ENCODE measurements around the gene STOM. TPM values are rescaled to one million over a fixed set of nuclear protein-coding genes. Genes with fewer than 3 reads are reported as not detected.

The STOM gene
- total RNA-seq, 4 donors from 2014 or later, result 293 to 539 (median 457) TPM

GRCh38 chr9:121360601-121361374 lies 9.3 kb downstream of the STOM start:
- no peaks in the 10 kb centered on the region for H3K9me3 ChIP-seq
- peaks cover 65 to 100% (median 66%) of the 10 kb centered on the region in 3 donors for H3K4me1 ChIP-seq
- peak; percentile 53 for ATAC-seq
- TF ChIP-seq EP300 (IDR thresholded peaks at IDR 0.05) (no peak), POLR2AphosphoS5 (IDR thresholded peaks at IDR 0.05) (peak; percentile 60)
- peaks cover 0 to 10% of the 10 kb centered on the region in 2 donors for H3K36me3 ChIP-seq
- peak overlapping the region; percentile 82 to 98 (median 96) for H3K27ac ChIP-seq
- H3K4me3 ChIP-seq, result no peak overlapping the region
- no peaks in the 10 kb centered on the region for H3K27me3 ChIP-seq

- ATAC-seq, result no peak
- Histone ChIP-seq H3K27me3 (no peaks in the 10 kb centered on the region), H3K4me1 (peaks cover 59 to 100% (median 62%) of the 10 kb centered on the region in 3 donors), H3K4me3 (no peak overlapping the region), H3K9me3 (no peaks in the 10 kb centered on the region), H3K36me3 (peaks cover 0 to 21% of the 10 kb centered on the region in 2 donors), H3K27ac (peak overlapping the region; percentile 73 to 98 (median 96))
- no peak for TF ChIP-seq CTCF (IDR thresholded peaks at IDR 0.05)
- TF ChIP-seq POLR2A (IDR thresholded peaks at IDR 0.05), result no peak
- TF ChIP-seq EP300 (IDR thresholded peaks at IDR 0.05), result no peak
- TF ChIP-seq POLR2AphosphoS5 (IDR thresholded peaks at IDR 0.05), result no peak
- 63 to 100% methylated on average over 2 to 3 of the region's 3 CpGs for WGBS, 2 donors (ENCODE audit: low coverage in 1 of 2)
Observed at GRCh38 chr9:121359351-121360294, 10.4 kb downstream of the STOM start.

GRCh38 chr9:121358751-121359150 lies 11.3 kb downstream of the STOM start:
- WGBS, 2 donors (ENCODE audit: low coverage in 1 of 2), result 43 to 55% methylated on average over 2 to 3 of the region's 3 CpGs
- no peak for TF ChIP-seq EP300 (IDR thresholded peaks at IDR 0.05)
- no peak for TF ChIP-seq CTCF (IDR thresholded peaks at IDR 0.05)
- TF ChIP-seq POLR2AphosphoS5 (IDR thresholded peaks at IDR 0.05), result no peak
- no peaks in the 10 kb centered on the region for H3K9me3 ChIP-seq
- H3K36me3 ChIP-seq, result peaks cover under 1 to 30% of the 10 kb centered on the region in 2 donors
- H3K27me3 ChIP-seq, result no peaks in the 10 kb centered on the region
- no peak for ATAC-seq
- no peak overlapping the region for H3K4me3 ChIP-seq
- H3K27ac ChIP-seq, result peak overlapping the region; percentile 36 to 97 (median 84)
- H3K4me1 ChIP-seq, result peaks cover 52 to 100% (median 56%) of the 10 kb centered on the region in 3 donors

GRCh38 chr9:121357011-121357410 lies 13.0 kb downstream of the STOM start:
- 68 to 80% methylated on average over 3 of the region's 3 CpGs for WGBS, 2 donors (ENCODE audit: low coverage in 1 of 2)
- peaks cover 42 to 100% (median 44%) of the 10 kb centered on the region in 3 donors for H3K4me1 ChIP-seq
- no peaks in the 10 kb centered on the region for H3K27me3 ChIP-seq
- no peaks in the 10 kb centered on the region for H3K9me3 ChIP-seq
- ATAC-seq, result no peak
- peak overlapping the region in 2 of 4 donors; percentile 94 to 97 for H3K27ac ChIP-seq
- H3K36me3 ChIP-seq, result peaks cover 7 to 48% of the 10 kb centered on the region in 2 donors
- H3K4me3 ChIP-seq, result no peak overlapping the region
- no peak for TF ChIP-seq CTCF (IDR thresholded peaks at IDR 0.05)
- TF ChIP-seq POLR2AphosphoS5 (IDR thresholded peaks at IDR 0.05), result no peak
- TF ChIP-seq EP300 (IDR thresholded peaks at IDR 0.05), result no peak
- no peak for TF ChIP-seq POLR2A (IDR thresholded peaks at IDR 0.05)

GRCh38 chr9:121354762-121355161 lies 15.3 kb downstream of the STOM start:
- Histone ChIP-seq H3K4me3 (no peak overlapping the region), H3K4me1 (peaks cover 43 to 100% (median 48%) of the 10 kb centered on the region in 3 donors)
- WGBS, 2 donors (ENCODE audit: low coverage in 1 of 2), result 70 to 83% methylated on average over 4 of the region's 5 CpGs

More at GRCh38 chr9:121354762-121355161, 15.3 kb downstream of the STOM start:
- Histone ChIP-seq H3K27me3 (no peaks in the 10 kb centered on the region), H3K9me3 (no peaks in the 10 kb centered on the region), H3K36me3 (peaks cover 7 to 51% of the 10 kb centered on the region in 2 donors), H3K27ac (peak overlapping the region; percentile 67 to 97 (median 82))
- ATAC-seq, result no peak
- TF ChIP-seq POLR2AphosphoS5 (IDR thresholded peaks at IDR 0.05), result peak; percentile 12
- TF ChIP-seq EP300 (IDR thresholded peaks at IDR 0.05), result no peak

All from gastroesophageal sphincter (tissue), 4 donors.